C4-2B (cell line): Measurements from ENCODE around the gene BCL2L1.

Experiments used
- CTCF ChIP-seq: fragments of 450-650 bp; conservative IDR thresholded peaks from 2 replicates; pipeline ENCODE4 v1.5.1; 2017; ENCODE audit warnings: mild to moderate bottlenecking
- ZFX ChIP-seq: fragments of 450-650 bp; IDR thresholded peaks from 2 replicates; pipeline ENCODE4 v1.6.1; 2017

- no peak for TF ChIP-seq CTCF
- no peak for TF ChIP-seq ZFX
Observed at GRCh38 chr20:31718952-31719643, 3.6 kb downstream of the BCL2L1 start.
